ENCODE measurements around the gene STX1B. TPM values are rescaled to one million over a fixed set of nuclear protein-coding genes. Genes with fewer than 3 reads are reported as not detected.

Gene STX1B
- total and polyA plus RNA-seq, 2 of the 8 experiments (the other 6 are each of a cell fraction or from before 2014, with no cell fraction given) = 8.9 to 20.2 TPM

DNA sequence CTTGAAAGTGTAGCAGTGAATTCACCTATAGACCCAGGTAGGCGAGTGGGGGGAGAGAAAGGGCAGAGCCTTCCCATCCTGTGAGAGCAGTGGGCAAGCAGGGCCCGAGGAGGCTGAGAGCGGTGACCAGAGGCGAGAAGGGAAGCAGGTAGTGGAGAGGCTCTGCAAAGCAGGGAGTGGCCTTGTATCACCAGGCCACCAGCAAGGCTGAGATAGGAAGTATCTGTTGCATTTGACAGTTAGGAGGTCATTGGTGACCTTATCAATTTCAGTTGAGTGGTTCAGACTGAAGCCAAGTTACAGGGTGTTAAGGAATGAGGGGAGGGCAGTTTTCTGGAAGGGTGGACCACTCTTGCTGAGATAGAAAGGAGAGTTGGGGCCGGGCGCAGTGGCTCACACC lies 36.1 kb downstream of the STX1B start (continued):
- no peak for TF ChIP-seq POU5F1 (IDR thresholded peaks at IDR 0.05; ENCODE audit: low read depth, low read length)
